Retina (tissue), 1 donor: ENCODE results near the gene TMEM158.

Experiments
- DNase-seq: peaks from one replicate; pipeline ENCODE4 v3.0.0-alpha.2; 2016

The TMEM158 gene

GRCh38 chr3:45226206-45226915 lies at the start of gene TMEM158:
Gene TMEM158, minus strand, starts transcription at chr3:45226287. Its CDS starts 260 bp downstream, at chr3:45226027.
- DNase-seq, result peak; percentile 69

- no peak for DNase-seq
Observed at GRCh38 chr3:45275006-45275704, 49.1 kb upstream of the TMEM158 start.

GRCh38 chr3:45273681-45274515 lies 47.8 kb upstream of the TMEM158 start:
- DNase-seq, result no peak

- DNase-seq, result peak; percentile 3
Observed at GRCh38 chr3:45272828-45273470, 46.9 kb upstream of the TMEM158 start.

- no peak for DNase-seq
Observed at GRCh38 chr3:45272032-45272810, 46.1 kb upstream of the TMEM158 start.

- no peak for DNase-seq
Observed at GRCh38 chr3:45269952-45270351, 43.9 kb upstream of the TMEM158 start.

GRCh38 chr3:45267097-45267496 lies 41.0 kb upstream of the TMEM158 start:
- DNase-seq, result no peak

- DNase-seq, result no peak
Observed at GRCh38 chr3:45261333-45262110, 35.4 kb upstream of the TMEM158 start.

- DNase-seq, result no peak
Observed at GRCh38 chr3:45259133-45259532, 33.0 kb upstream of the TMEM158 start.

- no peak for DNase-seq
Observed at GRCh38 chr3:45258317-45258716, 32.2 kb upstream of the TMEM158 start.

GRCh38 chr3:45253316-45253715 lies 27.2 kb upstream of the TMEM158 start:
- DNase-seq, result no peak

GRCh38 chr3:45252826-45253225 lies 26.7 kb upstream of the TMEM158 start:
- no peak for DNase-seq

- no peak for DNase-seq
Observed at GRCh38 chr3:45249391-45249790, 23.3 kb upstream of the TMEM158 start.

- DNase-seq, result no peak
Observed at GRCh38 chr3:45246241-45246640, 20.2 kb upstream of the TMEM158 start.

- DNase-seq, result no peak
Observed at GRCh38 chr3:45244356-45244755, 18.3 kb upstream of the TMEM158 start.

GRCh38 chr3:45241206-45241605 lies 15.1 kb upstream of the TMEM158 start:
- DNase-seq, result no peak

- DNase-seq, result no peak
Observed at GRCh38 chr3:45240292-45240691, 14.2 kb upstream of the TMEM158 start.

- no peak for DNase-seq
Observed at GRCh38 chr3:45239254-45239653, 13.2 kb upstream of the TMEM158 start.

- DNase-seq, result no peak
Observed at GRCh38 chr3:45236964-45237363, 10.9 kb upstream of the TMEM158 start.

- DNase-seq, result no peak
Observed at GRCh38 chr3:45235409-45235808, 9.3 kb upstream of the TMEM158 start.

- no peak for DNase-seq
Observed at GRCh38 chr3:45234250-45234649, 8.2 kb upstream of the TMEM158 start.
